HG02678 (cell line): ENCODE data around the gene KCNC3.

ENCODE experiments used
- ATAC-seq: cut with Tn5 transposase; IDR thresholded peaks from one replicate; pipeline ENCODE4 v1.9.1; 2021; ENCODE audit warnings: mild to moderate bottlenecking, moderate library complexity; ENCODE audit not compliant: unreplicated experiment

The KCNC3 gene

GRCh38 chr19:50329146-50329925 lies at the start of gene KCNC3:
Gene KCNC3 (minus strand): TSS chr19:50329377. CDS start chr19:50329082, 295 bp downstream.
- peak; percentile 53 for ATAC-seq

DNA sequence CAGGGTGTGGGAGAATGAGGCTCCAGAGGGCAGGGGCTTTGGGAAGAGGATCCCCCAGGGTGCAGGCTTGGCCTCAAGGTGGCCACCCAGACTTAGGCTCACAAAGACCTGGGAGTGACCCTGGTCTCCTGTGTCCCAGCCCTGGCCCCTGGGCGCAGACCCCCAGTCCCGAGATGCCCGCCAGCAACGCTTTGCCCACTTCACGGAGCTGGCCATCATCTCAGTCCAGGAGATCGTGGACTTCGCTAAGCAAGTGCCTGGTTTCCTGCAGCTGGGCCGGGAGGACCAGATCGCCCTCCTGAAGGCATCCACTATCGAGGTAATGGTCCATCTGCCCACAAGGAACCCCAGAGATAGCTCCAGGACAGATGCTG lies 49.7 kb upstream of the KCNC3 start:
- ATAC-seq, result no peak

DNA sequence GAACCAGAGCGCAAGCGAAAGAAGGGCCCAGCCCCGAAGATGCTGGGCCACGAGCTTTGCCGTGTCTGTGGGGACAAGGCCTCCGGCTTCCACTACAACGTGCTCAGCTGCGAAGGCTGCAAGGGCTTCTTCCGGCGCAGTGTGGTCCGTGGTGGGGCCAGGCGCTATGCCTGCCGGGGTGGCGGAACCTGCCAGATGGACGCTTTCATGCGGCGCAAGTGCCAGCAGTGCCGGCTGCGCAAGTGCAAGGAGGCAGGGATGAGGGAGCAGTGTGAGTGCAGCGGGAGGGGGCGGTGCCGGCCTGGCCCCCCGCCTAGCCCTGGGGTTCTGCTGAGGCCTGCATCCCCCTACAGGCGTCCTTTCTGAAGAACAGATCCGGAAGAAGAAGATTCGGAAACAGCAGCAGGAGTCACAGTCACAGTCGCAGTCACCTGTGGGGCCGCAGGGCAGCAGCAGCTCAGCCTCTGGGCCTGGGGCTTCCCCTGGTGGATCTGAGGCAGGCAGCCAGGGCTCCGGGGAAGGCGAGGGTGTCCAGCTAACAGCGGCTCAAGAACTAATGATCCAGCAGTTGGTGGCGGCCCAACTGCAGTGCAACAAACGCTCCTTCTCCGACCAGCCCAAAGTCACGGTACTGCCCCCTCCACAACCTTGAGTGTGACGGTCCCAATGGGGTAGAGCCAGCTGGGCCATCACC lies 49.1 kb upstream of the KCNC3 start:
- no peak for ATAC-seq

DNA sequence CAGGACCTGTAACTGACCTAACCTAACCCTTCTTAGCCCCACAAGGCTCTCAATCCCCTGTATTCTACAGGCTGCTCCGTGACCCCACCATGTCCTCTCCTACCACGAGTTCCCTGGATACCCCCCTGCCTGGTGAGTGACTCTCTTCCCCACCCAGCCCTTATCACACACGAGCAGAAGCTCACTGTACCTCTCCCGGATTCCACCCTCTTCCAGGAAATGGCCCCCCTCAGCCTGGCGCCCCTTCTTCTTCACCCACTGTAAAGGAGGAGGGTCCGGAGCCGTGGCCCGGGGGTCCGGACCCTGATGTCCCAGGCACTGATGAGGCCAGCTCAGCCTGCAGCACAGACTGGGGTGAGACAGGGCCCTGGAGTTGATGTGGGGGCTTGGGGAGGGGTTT lies 48.3 kb upstream of the KCNC3 start:
- no peak for ATAC-seq

GRCh38 chr19:50377051-50377461 lies 47.9 kb upstream of the KCNC3 start:
- peak; percentile 16 for ATAC-seq

DNA sequence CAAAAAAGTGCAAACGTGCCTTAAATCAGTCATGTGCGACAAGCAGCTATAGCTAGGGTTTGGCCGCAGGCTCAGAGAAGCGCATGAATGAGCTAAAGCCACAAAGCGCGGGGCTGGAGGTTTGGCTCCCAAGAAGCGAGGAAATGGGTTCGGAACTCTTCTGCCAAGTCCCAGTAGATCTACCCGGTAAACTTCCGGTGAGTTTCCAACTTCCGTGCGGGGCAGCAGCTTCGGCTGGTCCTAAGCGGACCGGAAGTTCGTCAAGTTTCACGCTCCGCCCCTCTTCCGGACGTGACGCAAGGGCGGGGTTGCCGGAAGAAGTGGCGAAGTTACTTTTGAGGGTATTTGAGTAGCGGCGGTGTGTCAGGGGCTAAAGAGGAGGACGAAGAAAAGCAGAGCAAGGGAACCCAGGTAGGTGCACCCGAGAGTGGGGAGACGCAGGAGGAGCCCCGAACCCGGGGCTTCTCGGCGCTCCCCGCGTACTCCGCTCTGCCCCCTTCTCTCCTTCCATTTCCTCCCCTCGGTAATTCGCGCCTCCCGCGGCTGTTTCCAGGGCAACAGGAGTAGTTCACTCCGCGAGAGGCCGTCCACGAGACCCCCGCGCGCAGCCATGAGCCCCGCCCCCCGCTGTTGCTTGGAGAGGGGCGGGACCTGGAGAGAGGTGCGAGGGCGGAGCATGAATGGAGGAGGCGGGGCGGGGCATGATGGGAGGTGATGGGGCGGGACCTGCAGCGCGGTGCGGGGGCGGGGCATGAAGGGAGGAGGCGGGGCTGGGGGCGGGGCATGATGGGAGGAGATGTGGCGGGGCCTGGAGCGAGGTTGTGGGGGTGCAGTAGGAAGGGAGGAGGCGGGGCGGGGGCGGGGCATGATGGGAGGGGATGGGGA lies 47.2 kb upstream of the KCNC3 start, which contains the start of gene NR1H2:
Gene NR1H2, plus strand, starts transcription at position 292 of the 885 bp plus-strand sequence. CDS start 1,149 bp downstream, outside the sequence.
- ATAC-seq, result peak; percentile 88

DNA sequence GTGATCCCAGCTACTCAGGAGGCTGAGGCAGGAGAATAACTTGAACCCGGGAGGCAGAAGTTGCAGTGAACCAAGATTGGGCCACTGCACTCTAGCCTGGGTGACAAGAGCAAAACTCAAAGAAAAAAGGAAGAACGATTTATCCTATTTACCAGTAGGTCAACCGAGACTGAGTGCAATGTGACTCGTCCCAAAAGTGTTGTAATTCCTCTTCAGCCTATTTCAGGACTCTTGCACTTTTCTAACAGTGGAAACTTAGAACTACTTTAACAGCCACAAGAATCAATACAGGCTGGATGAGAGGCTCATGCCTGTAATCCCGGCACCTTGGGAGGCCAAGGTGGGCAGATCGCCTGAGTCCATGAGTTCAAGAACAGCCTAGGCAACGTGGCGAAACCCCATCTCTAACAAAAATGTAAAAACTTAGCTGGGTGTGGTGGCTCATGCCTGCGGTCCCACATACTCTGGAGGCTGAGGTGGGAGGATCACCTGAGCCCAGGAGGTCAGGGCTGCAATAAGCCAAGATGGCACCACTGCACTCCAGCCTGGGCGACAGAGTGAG lies 42.8 kb upstream of the KCNC3 start:
- no peak for ATAC-seq

DNA sequence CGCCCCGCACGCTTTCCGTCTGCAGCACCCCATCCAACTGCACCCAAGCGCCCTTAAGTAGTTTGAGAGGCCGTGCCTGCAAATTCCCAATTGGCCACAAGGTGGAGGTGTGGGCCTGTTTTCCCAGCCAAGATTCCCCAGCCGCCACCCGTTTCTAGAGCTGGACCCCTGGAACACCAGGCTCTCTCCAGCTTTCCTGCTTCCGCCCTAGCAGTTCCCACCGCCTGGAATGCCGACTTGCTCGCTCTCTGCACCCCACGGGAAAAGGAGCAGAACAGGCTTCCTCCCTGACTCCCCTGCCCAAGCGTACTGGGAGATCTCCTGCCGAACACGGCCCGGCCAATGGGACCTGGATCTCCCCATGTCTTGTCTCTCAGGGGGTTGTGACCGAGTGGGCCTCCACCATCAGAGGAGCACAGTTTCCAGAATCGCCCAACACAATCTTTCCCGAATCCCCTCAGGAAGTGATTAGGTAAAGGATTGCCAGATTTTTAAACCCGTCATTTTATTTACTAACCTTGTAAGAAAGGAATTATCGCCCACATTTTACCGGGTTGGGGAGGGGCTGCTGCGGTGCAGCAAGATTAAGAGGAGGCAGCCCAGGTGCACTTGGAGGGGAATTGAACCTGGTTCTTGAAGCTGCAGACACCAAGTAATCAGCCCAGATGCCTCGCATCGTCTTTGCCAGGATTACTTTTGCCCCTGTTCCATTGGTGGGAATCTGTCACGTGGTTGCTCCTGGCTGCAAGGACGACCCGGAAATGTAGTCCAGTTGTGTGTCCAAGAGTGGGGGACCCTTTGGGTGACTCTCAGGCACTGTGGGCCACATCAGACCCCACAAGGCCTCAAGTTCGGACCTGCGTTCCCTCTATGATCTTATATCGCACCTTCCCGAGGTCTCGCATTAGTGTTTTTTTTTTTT lies 39.7 kb upstream of the KCNC3 start:
- no peak for ATAC-seq

- ATAC-seq, result no peak
Measured at GRCh38 chr19:50365434-50366306, 36.5 kb upstream of the KCNC3 start, which contains the start of gene NAPSA. Gene NAPSA (minus strand): TSS chr19:50365639. CDS start chr19:50365621, 18 bp downstream.

DNA sequence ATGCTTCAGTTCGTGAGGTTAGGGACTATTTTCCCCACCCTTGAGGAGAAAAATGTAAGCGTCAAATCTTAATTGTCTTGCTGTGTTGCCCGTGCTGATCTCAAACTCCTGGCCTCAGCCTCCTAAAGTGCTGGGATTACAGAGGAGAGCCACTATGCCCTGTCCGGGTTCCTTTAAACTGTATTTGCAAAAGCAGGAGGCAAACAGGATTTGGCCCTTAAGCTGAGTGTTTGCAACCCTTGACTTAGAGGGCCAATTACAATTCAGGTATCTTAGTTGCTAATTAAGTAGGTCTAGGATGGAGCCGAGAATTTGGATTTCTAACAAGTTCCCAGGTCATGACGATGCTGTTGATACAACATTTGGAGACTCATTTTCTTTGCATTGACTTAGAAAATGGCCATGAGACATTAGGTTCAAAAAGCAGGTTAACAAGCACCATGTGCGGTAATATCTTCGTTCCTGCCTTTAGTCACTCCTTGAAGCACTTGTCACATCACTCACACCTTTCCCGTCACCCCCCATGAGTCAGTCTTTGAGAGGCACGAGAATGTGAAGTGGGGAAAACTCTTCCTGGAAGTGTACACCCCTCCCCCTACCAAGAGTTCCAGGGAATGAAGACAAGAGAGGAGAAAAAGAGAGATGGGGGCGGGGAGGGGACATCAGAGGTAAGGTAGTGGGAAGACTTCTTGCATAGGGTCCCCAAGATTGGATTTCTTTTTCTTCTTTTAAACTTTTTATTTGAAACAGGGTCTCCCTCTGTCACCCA lies 33.7 kb upstream of the KCNC3 start:
- ATAC-seq, result no peak

- no peak for ATAC-seq
Measured at GRCh38 chr19:50362030-50362412, 32.8 kb upstream of the KCNC3 start.

- ATAC-seq, result no peak
Measured at GRCh38 chr19:50361290-50362029, 32.3 kb upstream of the KCNC3 start.

- no peak for ATAC-seq
Measured at GRCh38 chr19:50359328-50359818, 30.2 kb upstream of the KCNC3 start.

GRCh38 chr19:50358483-50359327 lies 29.5 kb upstream of the KCNC3 start:
- no peak for ATAC-seq

DNA sequence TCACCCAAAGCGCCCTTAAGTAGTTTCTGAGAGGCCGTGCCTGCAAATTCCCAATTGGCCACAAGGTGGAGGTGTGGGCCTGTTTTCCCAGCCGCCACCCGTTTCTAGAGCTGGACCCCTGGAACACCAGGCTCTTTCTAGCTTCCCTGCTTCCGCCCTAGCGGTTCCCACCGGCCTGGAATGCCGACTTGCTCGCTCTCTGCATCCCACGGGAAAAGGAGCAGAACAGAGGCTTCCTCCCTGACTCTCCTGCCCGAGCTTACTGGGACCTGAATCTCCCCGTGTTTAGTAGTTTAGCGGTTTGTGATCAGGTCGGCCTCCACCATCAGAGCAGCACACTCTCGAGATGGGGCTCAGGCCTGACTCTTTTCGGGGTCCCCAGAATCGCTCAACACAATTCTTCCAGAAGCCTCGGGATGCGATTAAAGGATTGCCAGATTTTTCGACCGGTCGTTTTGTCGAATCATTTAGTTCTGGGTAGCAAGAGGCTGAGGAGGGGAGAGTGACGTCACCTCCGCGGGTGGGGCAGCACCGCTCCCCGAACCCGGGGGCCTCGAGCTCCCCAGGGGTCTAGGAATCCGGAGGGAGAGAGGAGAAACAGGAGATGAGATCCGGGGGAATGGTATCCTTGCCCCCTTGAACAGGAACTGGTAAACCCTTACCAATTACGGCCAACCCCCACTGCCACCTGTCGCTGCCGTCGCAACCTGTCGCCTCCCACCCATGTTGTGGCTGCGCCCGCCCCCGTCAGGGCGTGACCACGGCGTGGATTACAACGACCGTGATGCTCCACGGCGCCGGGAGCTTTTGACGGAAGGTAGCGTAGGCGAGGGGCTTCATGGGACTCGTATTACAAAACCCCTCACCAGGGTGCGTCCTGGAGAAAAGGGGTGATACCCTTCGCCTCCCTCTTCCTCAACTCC lies 28.3 kb upstream of the KCNC3 start:
- ATAC-seq, result peak; percentile 50
